PC-9 (cell line): ENCODE measurements around the gene KCNQ1OT1.

Experiments
- EZH2 ChIP-seq: fragments of 200-600 bp; sonication (generic); IDR thresholded peaks from 2 replicates; pipeline ENCODE4 v1.8.0; 2017; ENCODE audit warnings: antibody characterized with exemption, low read depth
- TF ChIP-seq, protein P1 (sequence below): fragments of 200-600 bp; sonication (generic); conservative IDR thresholded peaks from 2 replicates; pipeline ENCODE4 v1.6.1; 2017; ENCODE audit warnings: mixed run types, antibody characterized with exemption, mild to moderate bottlenecking, moderate library complexity

DNA sequence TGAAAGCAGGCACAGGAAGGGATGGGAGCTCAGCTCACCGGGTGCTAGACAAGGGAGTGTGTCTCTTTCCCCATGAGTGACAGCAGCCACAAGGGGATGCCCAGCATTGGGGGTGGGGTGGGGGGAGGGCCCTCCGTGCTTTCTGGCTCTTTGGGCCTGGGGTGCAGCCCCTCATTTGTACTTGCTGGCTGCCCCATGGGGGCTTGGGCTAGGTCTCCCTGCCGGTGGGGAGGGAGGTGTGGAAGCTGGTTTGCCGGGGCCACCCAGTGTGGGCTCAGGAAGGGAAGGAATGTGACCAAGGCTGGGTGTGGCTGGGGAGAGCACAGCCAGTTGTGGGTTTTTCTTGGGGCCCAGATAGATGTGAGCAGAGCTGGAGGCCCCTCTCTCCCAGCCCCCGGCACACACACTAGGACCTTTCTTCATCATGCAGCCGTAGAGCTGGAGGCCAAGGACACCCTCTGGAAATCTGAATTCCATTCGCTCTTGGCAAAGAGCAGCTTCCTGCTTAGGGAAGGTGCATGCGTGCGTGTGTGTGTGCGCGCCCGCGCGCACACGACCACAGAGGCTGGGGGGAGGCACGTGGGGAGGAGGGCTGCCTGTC is 25.8 kb downstream of the KCNQ1OT1 start:
- TF ChIP-seq, protein P1, sequence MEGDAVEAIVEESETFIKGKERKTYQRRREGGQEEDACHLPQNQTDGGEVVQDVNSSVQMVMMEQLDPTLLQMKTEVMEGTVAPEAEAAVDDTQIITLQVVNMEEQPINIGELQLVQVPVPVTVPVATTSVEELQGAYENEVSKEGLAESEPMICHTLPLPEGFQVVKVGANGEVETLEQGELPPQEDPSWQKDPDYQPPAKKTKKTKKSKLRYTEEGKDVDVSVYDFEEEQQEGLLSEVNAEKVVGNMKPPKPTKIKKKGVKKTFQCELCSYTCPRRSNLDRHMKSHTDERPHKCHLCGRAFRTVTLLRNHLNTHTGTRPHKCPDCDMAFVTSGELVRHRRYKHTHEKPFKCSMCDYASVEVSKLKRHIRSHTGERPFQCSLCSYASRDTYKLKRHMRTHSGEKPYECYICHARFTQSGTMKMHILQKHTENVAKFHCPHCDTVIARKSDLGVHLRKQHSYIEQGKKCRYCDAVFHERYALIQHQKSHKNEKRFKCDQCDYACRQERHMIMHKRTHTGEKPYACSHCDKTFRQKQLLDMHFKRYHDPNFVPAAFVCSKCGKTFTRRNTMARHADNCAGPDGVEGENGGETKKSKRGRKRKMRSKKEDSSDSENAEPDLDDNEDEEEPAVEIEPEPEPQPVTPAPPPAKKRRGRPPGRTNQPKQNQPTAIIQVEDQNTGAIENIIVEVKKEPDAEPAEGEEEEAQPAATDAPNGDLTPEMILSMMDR = no peak
- TF ChIP-seq EZH2 = no peak
